Stimulated activated CD8-positive, alpha-beta memory T cell treated with anti-CD3 and anti-CD28 coated beads, Interleukin-7, amount 100 ng/mL, for 4 hours (primary cell): Measurements from ENCODE around the gene FXYD6.

Experiments used
- DNase-seq, 2 donors: peaks; one replicate each; pipeline ENCODE4 v3.0.0-alpha.2; 2020; ENCODE audit warnings: low read depth in 2 of 2

The FXYD6 gene

DNA sequence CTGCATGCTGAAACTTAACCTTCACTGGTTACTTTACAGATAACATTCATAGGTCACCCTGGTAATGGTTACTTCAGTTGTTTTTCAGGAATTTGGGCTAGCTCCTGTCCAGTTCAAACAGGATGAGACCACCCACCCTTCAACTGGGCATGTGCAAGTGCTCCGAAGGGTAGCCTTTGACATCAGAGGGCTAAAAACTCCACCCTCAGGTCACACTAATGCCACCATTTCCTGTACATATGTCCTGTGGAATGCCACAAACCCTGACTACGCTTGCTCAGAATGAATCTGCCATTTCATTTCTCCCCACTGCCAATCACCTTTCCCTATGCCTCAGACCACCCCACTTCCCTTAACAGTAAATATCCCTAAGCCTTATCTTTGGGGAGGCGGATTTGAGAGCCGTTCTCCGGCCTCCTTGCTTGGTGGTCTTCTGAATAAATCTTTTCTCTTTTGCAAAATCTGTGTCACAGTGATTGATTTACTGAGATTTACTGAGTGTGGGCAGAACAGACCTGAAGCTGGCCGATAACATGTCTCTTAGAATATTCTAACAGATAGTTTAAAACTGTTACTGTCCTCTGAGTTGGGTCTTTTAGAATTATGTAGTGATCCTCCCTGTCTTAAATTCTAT lies 26.6 kb downstream of the FXYD6 start:
- DNase-seq: no peak

DNA sequence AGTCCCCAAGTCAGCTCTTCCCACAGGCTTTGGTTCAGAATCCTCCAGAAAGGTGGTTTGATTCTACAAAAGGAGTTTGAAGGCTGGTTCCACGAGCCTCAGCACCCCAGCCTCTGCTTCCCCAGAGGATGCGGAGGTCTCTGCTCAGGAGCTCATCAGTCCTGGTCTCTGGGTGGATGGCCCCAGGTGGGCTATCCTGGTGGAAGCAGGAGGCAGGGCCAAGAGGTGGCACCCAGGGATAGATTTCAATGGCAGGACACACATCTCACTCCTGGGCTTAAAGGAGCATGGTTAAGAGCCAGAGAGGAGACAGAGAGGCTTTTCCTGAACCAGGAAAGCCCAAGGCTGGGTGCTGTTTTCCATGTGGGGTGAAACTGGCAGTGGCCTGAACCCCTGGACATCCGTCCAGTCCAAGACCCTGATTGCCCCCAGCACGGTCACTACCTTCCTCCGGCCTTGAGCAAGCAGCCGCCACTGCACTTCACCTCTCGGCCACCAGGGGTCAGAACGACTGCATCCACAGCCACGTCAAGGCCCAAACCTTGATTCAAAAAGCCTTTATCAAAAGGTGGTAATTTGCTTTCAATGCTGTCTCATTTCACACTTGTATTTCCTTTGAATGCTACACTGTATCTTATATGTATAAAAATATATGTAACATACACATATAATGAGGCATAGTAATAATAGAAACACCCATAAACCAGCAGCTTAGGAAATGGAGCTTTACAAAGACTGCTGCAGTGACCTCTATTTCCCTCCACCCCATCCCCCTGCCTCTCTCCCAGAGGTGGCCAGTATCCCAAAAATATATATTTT lies 32.6 kb downstream of the FXYD6 start:
- DNase-seq: peak; percentile 65 to 67

DNA sequence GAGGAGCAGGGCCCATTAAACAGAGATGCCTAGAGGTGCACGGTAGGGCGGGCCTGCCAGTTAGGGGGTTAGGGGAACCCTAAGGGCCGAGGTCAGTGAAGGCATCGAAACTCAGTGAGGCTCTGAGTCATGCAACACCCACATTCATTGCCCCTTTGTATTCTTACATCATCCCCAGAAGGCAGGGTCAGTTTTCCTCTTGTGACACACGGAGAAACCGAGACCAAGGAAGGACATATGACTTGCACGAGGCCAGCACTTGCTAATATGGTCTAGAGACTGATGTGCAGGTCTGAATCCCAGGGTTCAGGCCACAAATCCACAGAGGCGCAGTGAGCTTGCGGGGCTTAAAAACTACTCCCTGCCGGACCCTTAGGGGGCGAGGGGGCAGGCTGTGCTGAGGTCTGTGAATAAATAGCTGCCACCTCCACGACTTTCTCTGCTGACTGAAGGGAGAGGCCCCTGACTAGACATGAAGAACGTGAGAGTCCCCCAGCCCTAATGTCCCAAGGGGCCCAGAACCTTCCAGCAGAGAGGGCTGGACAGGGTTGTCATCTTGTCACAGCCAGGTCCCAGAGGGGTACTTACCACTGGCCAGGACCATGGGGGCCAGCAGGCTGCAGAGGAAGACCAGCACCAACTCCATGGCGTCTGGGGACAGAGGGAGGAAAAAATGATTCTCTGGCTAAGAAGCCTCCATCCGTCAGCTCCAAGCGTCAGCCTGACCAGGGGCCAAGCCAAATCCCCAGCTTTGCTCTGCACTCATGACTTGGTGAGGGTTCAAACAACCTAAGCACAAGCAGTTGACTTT lies 34.1 kb downstream of the FXYD6 start:
- no peak for DNase-seq

- no peak for DNase-seq
Observed at GRCh38 chr11:117841551-117842031, 34.9 kb downstream of the FXYD6 start.

DNA sequence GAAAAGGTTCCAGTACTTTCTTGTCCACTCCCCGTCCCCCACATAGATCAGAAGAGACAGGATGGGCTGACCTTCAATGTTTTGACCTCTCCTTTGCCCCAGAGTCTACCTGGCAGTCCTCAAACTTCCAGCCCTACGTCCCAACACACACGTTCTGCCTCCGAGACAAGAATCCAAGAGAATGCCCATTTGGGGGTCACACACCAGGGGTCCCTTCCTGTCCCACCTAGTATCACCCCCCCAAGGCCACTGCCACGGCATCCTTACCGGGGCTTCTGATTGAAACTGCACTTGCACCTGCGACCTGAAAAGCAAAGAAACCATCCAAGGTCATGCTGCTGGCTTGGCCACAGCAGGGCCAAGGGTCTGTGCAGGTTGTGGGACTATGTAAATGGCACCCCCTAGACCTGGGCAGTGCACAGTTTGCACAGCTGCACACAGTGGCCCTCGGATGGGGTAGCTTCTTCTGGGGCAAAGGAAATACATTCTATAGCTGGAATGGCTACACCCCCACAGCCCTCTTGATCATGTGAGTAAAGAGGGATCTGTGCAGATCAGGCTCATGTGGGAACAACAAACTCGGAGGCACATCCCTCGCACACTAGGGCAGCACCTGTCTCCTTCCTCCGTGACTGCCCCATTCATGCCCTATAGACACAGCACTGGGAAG lies 35.4 kb downstream of the FXYD6 start:
- no peak for DNase-seq

- DNase-seq: no peak
Observed at GRCh38 chr11:117839936-117840813, 36.3 kb downstream of the FXYD6 start.

- DNase-seq: no peak
Observed at GRCh38 chr11:117839380-117839881, 37.0 kb downstream of the FXYD6 start.

GRCh38 chr11:117838901-117839300 lies 37.6 kb downstream of the FXYD6 start:
- DNase-seq: no peak

DNA sequence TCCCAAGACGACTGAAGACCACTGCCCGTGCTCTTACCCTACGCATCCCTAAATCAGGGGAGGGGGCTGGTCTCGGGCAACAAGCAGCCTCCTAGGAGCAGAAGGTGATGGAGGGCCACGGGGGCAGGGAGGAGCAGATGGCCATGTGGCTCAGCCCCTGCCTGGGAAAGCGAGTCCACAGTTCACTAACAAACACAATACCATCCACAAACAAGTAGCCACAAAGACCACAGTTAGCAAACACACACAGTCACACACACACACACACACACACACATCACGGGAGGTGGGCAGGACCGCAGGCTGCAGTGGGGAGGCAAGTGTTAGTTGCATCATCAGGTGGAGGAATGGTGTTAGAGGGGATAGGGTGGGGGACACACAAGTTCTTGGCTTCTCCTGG lies 38.7 kb downstream of the FXYD6 start:
- no peak for DNase-seq

GRCh38 chr11:117837070-117837776 lies 39.2 kb downstream of the FXYD6 start:
- DNase-seq: no peak

GRCh38 chr11:117836077-117836960 lies 40.1 kb downstream of the FXYD6 start:
- DNase-seq: no peak

DNA sequence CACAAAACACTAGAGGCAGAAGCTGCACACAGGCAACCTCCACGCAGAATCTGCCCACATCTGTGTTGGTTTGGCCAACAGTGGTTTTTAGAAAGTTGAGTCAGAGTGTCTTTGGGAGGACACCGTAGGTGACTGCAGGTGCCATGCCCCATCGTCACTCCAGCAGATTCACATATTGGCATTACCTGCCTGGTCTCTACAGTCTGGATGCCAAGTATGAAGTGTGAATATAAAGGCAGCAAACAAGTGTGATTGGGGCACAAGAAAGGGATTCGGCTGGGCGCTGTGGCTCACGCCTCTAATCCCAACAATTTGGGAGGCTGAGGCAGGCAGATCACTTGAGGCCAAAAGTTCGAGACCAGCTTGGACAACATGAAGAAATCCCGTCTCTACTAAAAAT lies 40.9 kb downstream of the FXYD6 start:
- DNase-seq: no peak

- DNase-seq: no peak
Observed at GRCh38 chr11:117834838-117835443, 41.5 kb downstream of the FXYD6 start.

DNA sequence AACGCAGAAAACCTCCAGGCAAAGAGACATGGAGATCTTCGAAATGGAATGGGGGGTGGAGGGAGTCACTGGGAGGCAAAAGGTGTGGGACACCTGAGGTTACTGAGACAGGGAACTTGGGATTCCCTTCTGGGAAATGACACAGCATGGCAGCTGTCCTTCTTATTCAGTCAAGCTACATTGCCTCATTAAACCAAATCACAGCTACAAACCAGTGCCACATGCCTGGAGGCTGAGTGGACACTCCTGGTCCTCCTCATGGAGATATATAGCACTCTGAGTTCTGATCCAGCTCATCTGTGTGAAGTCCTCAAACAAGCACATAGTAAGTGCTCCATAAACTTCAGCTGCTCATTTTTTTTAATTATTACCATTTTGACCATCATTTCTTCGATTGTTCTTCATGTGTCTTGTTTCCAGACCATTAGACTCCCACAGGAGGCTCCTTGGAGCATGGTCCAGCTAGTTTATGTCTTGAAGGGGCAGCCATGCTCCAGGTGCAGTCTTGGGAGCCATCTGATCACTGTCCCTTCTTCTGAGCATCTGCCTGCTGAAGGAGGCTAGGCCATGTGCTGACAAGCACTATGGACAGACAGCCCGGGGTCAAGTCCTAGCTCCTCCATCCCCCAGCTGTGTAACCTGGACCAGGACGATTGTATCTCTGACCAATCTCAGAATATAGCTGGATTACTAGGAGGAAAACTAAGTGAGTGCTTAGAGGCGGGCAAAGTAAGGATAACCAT lies 42.2 kb downstream of the FXYD6 start:
- no peak for DNase-seq

DNA sequence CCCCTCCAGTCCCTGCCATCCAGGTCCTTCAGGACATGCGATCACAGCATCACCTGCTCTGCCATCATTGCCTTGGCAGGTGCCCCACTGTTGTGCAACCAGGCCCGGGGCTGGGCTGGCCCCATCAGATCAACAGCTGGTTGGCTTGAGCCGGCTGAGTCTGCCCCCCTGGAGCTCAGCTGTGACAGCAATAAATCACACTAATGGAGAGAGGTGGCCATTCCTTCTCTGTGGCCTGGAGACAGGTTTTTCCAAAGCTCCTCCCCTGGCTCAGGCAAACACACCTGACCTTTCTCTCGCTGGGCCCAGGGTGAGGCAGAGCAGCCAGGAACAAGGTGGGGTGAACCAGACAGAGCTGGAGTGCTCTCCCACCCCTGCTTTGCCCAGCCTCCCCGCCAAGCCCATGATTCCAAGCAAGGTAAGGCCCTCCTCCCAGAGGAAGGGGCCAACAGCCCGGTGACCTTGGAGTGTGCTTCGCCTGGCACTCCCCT lies 43.0 kb downstream of the FXYD6 start:
- DNase-seq: no peak

DNA sequence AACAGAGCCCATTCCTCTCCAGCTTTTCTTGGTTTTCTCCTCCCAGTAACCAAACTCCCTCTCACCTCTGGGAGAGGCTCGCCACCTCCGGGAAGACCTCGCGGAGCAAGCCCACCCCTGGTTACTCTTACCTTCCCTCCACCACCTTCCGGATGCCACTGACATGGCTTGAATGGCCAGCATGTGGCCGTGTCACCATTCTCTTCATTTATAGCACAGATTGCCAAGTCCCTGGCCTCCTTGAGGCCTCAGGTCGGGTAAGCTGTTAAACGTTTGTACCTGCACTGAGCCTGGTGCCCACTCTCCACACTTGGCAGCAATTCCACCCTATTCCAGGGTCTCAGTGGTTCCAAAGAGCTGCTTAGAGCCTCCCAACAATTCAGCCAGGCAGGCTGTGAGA lies 43.9 kb downstream of the FXYD6 start:
- DNase-seq: no peak

- DNase-seq: no peak
Observed at GRCh38 chr11:117831661-117832415, 44.6 kb downstream of the FXYD6 start.
